Parathyroid adenoma (tissue), 2 donors: ENCODE data around the gene LHPP.

ENCODE experiments used
- H2AFZ ChIP-seq: fragments of 300-600 bp; sonication (generic); one replicate; pipeline ENCODE4 v1.7.0; 2017; ENCODE audit warnings: antibody characterized with exemption, mild to moderate bottlenecking
- H3K27ac ChIP-seq: fragments of 300-600 bp; sonication (generic); one replicate; pipeline ENCODE4 v1.7.0; 2017
- H3K27me3 ChIP-seq: fragments of 300-600 bp; sonication (generic); one replicate; pipeline ENCODE4 v1.7.0; 2017; ENCODE audit warnings: low read length; ENCODE audit not compliant: control insufficient read depth, insufficient read depth
- H3K36me3 ChIP-seq: fragments of 300-600 bp; sonication (generic); one replicate; pipeline ENCODE4 v1.7.0; 2017; ENCODE audit warnings: low read length; ENCODE audit not compliant: control insufficient read depth, insufficient read depth
- H3K4me1 ChIP-seq: fragments of 300-600 bp; sonication (generic); one replicate; pipeline ENCODE4 v1.7.0; 2017; ENCODE audit warnings: control low read depth
- H3K4me2 ChIP-seq: fragments of 300-600 bp; sonication (generic); one replicate; pipeline ENCODE4 v1.7.0; 2017; ENCODE audit warnings: low read length
- H3K4me3 ChIP-seq: fragments of 300-600 bp; sonication (generic); one replicate; pipeline ENCODE4 v1.7.0; 2017; ENCODE audit warnings: low read depth, low read length
- H3K79me2 ChIP-seq: fragments of 300-600 bp; sonication (generic); one replicate; pipeline ENCODE4 v1.7.0; 2017; ENCODE audit warnings: control low read depth
- H3K9ac ChIP-seq: fragments of 300-600 bp; sonication (generic); one replicate; pipeline ENCODE4 v1.7.0; 2017; ENCODE audit warnings: mild to moderate bottlenecking
- H3K9me3 ChIP-seq: fragments of 300-600 bp; sonication (generic); one replicate; pipeline ENCODE4 v1.7.0; 2017; ENCODE audit warnings: low read length; ENCODE audit not compliant: control insufficient read depth
- CTCF ChIP-seq: fragments of 300-600 bp; sonication (generic); IDR thresholded peaks from one replicate; pipeline ENCODE4 v1.7.0; 2017; ENCODE audit warnings: antibody characterized with exemption, mild to moderate bottlenecking
- donor health status: primary hyperparathyroidism.

LHPP gene

DNA sequence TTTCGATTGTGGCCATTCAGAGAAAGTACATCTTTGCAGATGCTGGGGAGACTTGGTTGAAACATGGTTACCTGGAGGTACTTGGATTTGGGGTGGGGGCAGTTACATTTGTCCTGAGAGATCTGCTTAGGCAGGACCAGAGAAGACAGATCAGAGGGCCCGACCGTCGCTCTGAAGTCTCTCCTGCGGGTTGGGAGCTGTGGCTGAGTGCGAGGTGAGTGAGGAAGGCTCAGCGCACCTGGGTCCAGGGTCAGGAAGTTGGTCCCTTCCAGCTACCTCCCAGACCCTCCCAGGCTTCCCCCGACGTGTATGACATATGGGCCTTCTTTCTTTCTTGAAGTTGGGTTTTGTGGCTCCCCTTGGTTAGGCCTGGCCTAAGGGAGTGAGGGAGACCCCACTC lies 56.3 kb downstream of the LHPP start:
- H3K36me3 ChIP-seq: no peaks in the 10 kb centered on the region
- no peaks in the 10 kb centered on the region for H3K4me1 ChIP-seq
- no peaks in the 10 kb centered on the region for H3K79me2 ChIP-seq
- H3K4me3 ChIP-seq: no peak overlapping the region
- no peaks in the 10 kb centered on the region for H3K27me3 ChIP-seq
- no peak overlapping the region for H3K4me2 ChIP-seq
- no peak overlapping the region for H2AFZ ChIP-seq
- H3K27ac ChIP-seq: no peak overlapping the region
- no peak for TF ChIP-seq CTCF
- no peak overlapping the region for H3K9ac ChIP-seq
- H3K9me3 ChIP-seq: no peaks in the 10 kb centered on the region

GRCh38 chr10:124518366-124518765 lies 56.7 kb downstream of the LHPP start:
- Histone ChIP-seq H3K79me2 (no peaks in the 10 kb centered on the region), H2AFZ (no peak overlapping the region), H3K27me3 (no peaks in the 10 kb centered on the region), H3K4me1 (no peaks in the 10 kb centered on the region), H3K9me3 (no peaks in the 10 kb centered on the region), H3K27ac (no peak overlapping the region), H3K9ac (no peak overlapping the region), H3K36me3 (no peaks in the 10 kb centered on the region), H3K4me2 (no peak overlapping the region), H3K4me3 (no peak overlapping the region)
- no peak for TF ChIP-seq CTCF

DNA sequence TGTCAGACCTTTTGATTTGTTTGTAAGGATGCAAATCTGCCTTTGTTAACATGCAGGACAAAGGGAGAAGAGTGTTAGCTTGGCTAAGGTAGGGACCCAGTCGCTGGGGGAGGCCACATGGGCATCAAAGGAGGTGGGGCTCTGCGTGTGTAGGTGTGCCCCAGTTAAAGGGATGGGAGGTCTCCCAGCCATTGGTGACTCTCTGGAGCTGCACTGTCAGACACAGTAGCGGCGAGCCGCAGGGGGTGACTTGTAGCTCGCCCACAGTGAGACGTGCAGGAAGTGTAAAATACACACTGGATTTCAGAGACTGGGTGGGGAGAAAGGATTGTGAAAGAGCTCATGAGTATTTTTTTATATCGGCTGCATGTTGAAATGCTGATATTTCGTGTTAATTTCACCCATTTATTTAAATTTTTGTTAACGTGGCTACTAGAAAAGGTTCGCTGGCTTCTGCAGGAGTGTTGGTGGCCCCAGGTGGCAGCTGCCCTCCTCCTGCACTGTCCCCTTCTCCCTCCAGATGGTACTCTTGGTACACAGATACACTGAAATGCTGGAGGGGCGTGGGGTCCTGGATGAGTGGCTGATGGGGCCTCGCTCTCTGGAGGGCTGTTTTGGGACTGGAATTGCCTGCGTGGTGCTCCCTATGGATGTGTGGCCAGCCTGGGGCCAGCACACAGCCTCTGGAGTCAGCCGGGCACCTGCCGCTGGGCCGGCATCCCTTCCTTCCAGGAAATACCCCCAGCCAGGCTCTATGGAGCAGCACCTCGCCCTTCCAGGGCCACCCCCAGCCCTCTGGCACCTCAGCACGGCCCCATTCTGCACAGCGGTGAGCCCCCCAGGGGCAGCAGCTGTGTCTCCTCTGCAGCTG lies 59.2 kb downstream of the LHPP start:
- Histone ChIP-seq H3K4me2 (no peak overlapping the region), H3K27ac (no peak overlapping the region), H3K79me2 (no peaks in the 10 kb centered on the region), H3K4me3 (no peak overlapping the region), H3K27me3 (no peaks in the 10 kb centered on the region), H2AFZ (no peak overlapping the region), H3K9me3 (no peaks in the 10 kb centered on the region), H3K9ac (no peak overlapping the region), H3K36me3 (no peaks in the 10 kb centered on the region), H3K4me1 (no peaks in the 10 kb centered on the region)
- TF ChIP-seq CTCF: no peak

DNA sequence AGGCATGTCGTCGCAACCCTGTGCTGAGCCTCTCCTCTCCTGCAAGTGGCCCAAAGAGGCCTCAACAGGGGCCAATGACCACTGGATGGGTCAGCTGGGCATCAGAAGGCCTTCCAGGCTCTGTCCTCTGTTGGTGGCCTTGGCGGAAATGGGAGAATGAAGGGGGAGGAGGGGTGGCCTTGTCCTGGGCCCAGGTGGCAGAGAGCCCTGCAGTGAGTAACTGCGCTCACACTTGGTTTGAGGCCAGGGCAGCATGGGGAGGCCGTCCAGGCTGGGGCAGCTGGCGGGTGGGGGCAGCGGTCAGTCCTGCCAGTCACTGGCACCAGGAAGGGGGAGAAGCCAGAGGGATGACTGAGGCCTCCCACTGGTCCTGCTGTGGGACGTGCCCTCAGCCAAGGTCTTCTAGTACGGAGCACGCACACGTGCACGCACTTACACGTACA lies 59.8 kb downstream of the LHPP start:
- no peaks in the 10 kb centered on the region for H3K9me3 ChIP-seq
- H3K79me2 ChIP-seq: no peaks in the 10 kb centered on the region
- no peak for TF ChIP-seq CTCF
- H3K4me3 ChIP-seq: no peak overlapping the region
- H3K36me3 ChIP-seq: no peaks in the 10 kb centered on the region
- no peaks in the 10 kb centered on the region for H3K4me1 ChIP-seq
- H3K27me3 ChIP-seq: no peaks in the 10 kb centered on the region
- no peak overlapping the region for H3K9ac ChIP-seq
- H3K27ac ChIP-seq: no peak overlapping the region
- no peak overlapping the region for H3K4me2 ChIP-seq
- H2AFZ ChIP-seq: no peak overlapping the region
